Endothelial cell of umbilical vein (primary cell): ENCODE measurements around the gene NMT1. TPM values are rescaled to one million over a fixed set of nuclear protein-coding genes. Genes with fewer than 3 reads are reported as not detected.

ENCODE experiments used
- BruUV-seq: library from RNA; stranded (reverse); fragments of 400-500 nt; replicated peaks from 2 replicates; lab custom pipeline; 2021; lab: Mats Ljungman, UMichigan
- CTCF ChIA-PET: fragments of 300-600, 350-600 bp; sonication (Branson Sonifier 250); formaldehyde crosslinking; loops from one replicate; lab custom pipeline; 2021; ENCODE audit warnings: antibody characterized with exemption, inconsistent platforms; lab: Charles Lee
- POLR2A ChIA-PET: fragments of 300-600, 350-600 bp; sonication (Branson Sonifier 250); formaldehyde crosslinking; loops from one replicate; lab custom pipeline; 2021; ENCODE audit warnings: antibody characterized with exemption, inconsistent platforms; lab: Charles Lee
- DNase-seq: peaks from one replicate; pipeline ENCODE4 v3.0.0-alpha.2; 2011; ENCODE audit warnings: low read depth, low spot score
- FAIRE-seq: peaks from 2 replicates; lab custom pipeline; 2011; peaks lifted over from hg19 to GRCh38; lab: Jason Lieb, UNC
- H2AFZ ChIP-seq: 2 replicates; pipeline ENCODE4 v1.6.0; 2012; ENCODE audit warnings: low read depth, low read length, control low read depth, inconsistent platforms
- H3K27ac ChIP-seq: 2 replicates; pipeline ENCODE4 v1.5.1; 2011; ENCODE audit warnings: low read depth, mild to moderate bottlenecking, control low read depth, low read length, moderate library complexity; ENCODE audit not compliant: insufficient read depth
- H3K27me3 ChIP-seq, 2 experiments: 2 replicates each; pipeline versions ENCODE4 v1.6.0 to v1.6.1; 2011; ENCODE audit warnings: low read length in 2 of 2, mixed read lengths in 1 of 2; ENCODE audit not compliant: control insufficient read depth in 2 of 2, insufficient read depth in 2 of 2
- H3K36me3 ChIP-seq, 2 experiments: 2 replicates in 1 of 2; 3 replicates in 1 of 2; pipeline ENCODE4 v1.5.1; 2011; ENCODE audit warnings: low read length in 2 of 2, mild to moderate bottlenecking in 1 of 2, moderate library complexity in 1 of 2; ENCODE audit not compliant: control insufficient read depth in 2 of 2, insufficient read depth in 2 of 2; ENCODE audit errors: extremely low read depth in 1 of 2
- H3K4me1 ChIP-seq: 3 replicates; pipeline ENCODE4 v1.5.1; 2011; ENCODE audit warnings: mild to moderate bottlenecking, low read length; ENCODE audit not compliant: control insufficient read depth, insufficient read depth; ENCODE audit errors: extremely low read depth
- H3K4me2 ChIP-seq: 2 replicates; pipeline ENCODE4 v1.6.1; 2011; ENCODE audit warnings: low read length, control low read depth, mixed read lengths; ENCODE audit not compliant: insufficient read depth
- H3K4me3 ChIP-seq, 3 experiments: fragments of 200-600 bp in 1 of 3; sonication (generic), shearing (Covaris generic) in 1 of 3; replicated peaks in 1 of 3; 2 replicates each; pipeline ENCODE4 v1.5.1; 2011 to 2016; ENCODE audit warnings: control low read depth in 3 of 3, low read length in 3 of 3, mild to moderate bottlenecking in 2 of 3, inconsistent platforms in 1 of 3, low read depth in 1 of 3, moderate library complexity in 1 of 3; ENCODE audit not compliant: insufficient read depth in 1 of 3
- H3K79me2 ChIP-seq: 2 replicates; pipeline ENCODE4 v1.6.0; 2012; ENCODE audit warnings: low read length, inconsistent platforms; ENCODE audit not compliant: control insufficient read depth, insufficient read depth
- H3K9ac ChIP-seq: replicated peaks from 2 replicates; pipeline ENCODE3; 2011; ENCODE audit warnings: low read length, control low read depth; ENCODE audit not compliant: insufficient read depth; ENCODE audit errors: extremely low read depth
- H3K9me1 ChIP-seq: replicated peaks from 3 replicates; pipeline ENCODE4 v1.6.0; 2011; ENCODE audit warnings: mild to moderate bottlenecking, low read length; ENCODE audit not compliant: control insufficient read depth, insufficient read depth; ENCODE audit errors: extremely low read depth
- H3K9me3 ChIP-seq: replicated peaks from 2 replicates; pipeline ENCODE4 v1.5.1; 2012; ENCODE audit warnings: low read length, inconsistent platforms; ENCODE audit not compliant: control insufficient read depth, insufficient read depth
- H4K20me1 ChIP-seq: replicated peaks from 2 replicates; pipeline ENCODE3; 2011; ENCODE audit warnings: mild to moderate bottlenecking, low read length; ENCODE audit not compliant: control insufficient read depth, insufficient read depth; ENCODE audit errors: extremely low read depth
- GATA2 ChIP-seq: IDR thresholded peaks from 2 replicates; pipeline ENCODE4 v1.7.0; 2011; ENCODE audit warnings: low read depth, mild to moderate bottlenecking, moderate library complexity, mixed read lengths, low read length; ENCODE audit not compliant: insufficient read length, insufficient read depth
- POLR2A ChIP-seq: IDR thresholded peaks from 2 replicates; pipeline ENCODE4 v1.6.1; 2012; ENCODE audit warnings: low read depth, mild to moderate bottlenecking, control low read depth, low read length
- POLR2AphosphoS5 ChIP-seq: IDR thresholded peaks from 2 replicates; pipeline ENCODE4 v1.6.1; 2012; ENCODE audit warnings: low read depth, mild to moderate bottlenecking, control low read depth, low read length, moderate library complexity; ENCODE audit not compliant: insufficient read depth
- dilution Hi-C: fragments of 300-500 bp; cut with MboI; formaldehyde crosslinking; loops from one replicate; pipeline ENCODE4 v1.15.0; 2019; ENCODE audit warnings: low sequenced_read_pairs; ENCODE audit not compliant: extremely low pct_ligation_motif_present
- intact Hi-C: fragments of 100-400 bp; cut with micrococcal nuclease; formaldehyde crosslinking; loops from one replicate; pipeline ENCODE4 v1.10.0; 2022
- polyA plus RNA-seq, 4 experiments: library from polyadenylated mRNA; depleted of rRNA in 3 of 4; stranded (reverse) in 3 of 4; unstranded in 1 of 4; fragments of >200 nt; gene quantifications; 2 replicates each; pipeline versions ENCODE4 v1.2.1 to v1.2.3, GENCODE V29; 2011 to 2012; ENCODE audit warnings: missing spikeins in 1 of 4
- total RNA-seq: library from RNA; stranded (reverse); gene quantifications from 2 replicates; pipeline ENCODE4 v1.2.3, GENCODE V29; 2021

NMT1 gene
- total and polyA plus RNA-seq, 2 donors (not counting 3 experiments of a cell fraction or from before 2014, with no cell fraction given), result 37.6 to 135 TPM

GRCh38 chr17:45149669-45150664 lies 88.8 kb downstream of the NMT1 start:
- Histone ChIP-seq H3K9ac (peak overlapping the region; percentile 62), H3K36me3 (no peaks in the 10 kb centered on the region), H3K9me1 (no peaks in the 10 kb centered on the region), H3K4me3 (peak overlapping the region; percentile 68 to 95 (median 90)), H3K27ac (peak overlapping the region; percentile 42), H2AFZ (no peak overlapping the region), H4K20me1 (no peaks in the 10 kb centered on the region), H3K79me2 (peaks cover 30% of the 10 kb centered on the region), H3K4me2 (peak overlapping the region; percentile 85), H3K9me3 (no peaks in the 10 kb centered on the region), H3K27me3 (no peaks in the 10 kb centered on the region), H3K4me1 (peaks cover 24% of the 10 kb centered on the region)
- DNase-seq, result peak; percentile 72
- CTCF ChIA-PET, result interaction anchor here (0.8 to 10.4 kb wide), 20 partner anchors 9 to 166 kb away, joined by 3 to 393 read pairs (median 6); partner anchors contain the start of genes ACBD4, HEXIM2 and MAP3K14
- FAIRE-seq, result peak; percentile 69
- no TSS peak for BruUV-seq
- intact Hi-C loops (loop anchor here (1.0 to 10.0 kb wide), 3 partner anchors 48 to 225 kb away; partner anchors contain the start of gene MAP3K14), dilution Hi-C loops (no loop called here)
- peak; percentile 32 for TF ChIP-seq POLR2A
- TF ChIP-seq GATA2, result no peak
- peak; percentile 58 for TF ChIP-seq POLR2AphosphoS5
- POLR2A ChIA-PET, result interaction anchor here (1.0 to 6.1 kb wide), 11 partner anchors 8 to 251 kb away, joined by 3 to 189 read pairs (median 7); partner anchors contain the start of genes ACBD4, HEXIM2, MAP3K14 and NMT1
